Measurements from ENCODE around the gene ACO2. TPM values are rescaled to one million over a fixed set of nuclear protein-coding genes. Genes with fewer than 3 reads are reported as not detected.

Gene ACO2
- total RNA-seq, 1 experiment from 2014 or later = 66.6 TPM

DNA sequence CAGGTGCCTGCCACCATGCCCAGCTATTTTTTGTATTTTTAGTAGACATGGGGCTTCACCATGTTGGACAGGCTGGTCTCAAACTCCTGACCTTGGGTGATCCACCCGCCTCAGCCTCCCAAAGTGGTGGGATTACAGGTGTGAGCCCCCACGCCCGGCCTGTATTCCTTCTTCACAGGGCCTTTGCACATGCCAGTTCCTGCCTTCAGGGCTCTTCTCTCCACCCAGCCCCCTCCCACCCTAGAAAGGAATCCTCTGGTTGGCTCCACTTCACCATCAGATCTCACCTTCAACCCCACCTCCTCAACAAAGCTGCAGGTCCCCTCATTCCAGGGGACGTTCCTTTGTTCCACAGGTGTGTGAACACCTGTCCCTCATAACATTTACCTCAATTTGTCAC is 73.3 kb downstream of the ACO2 start:
- peaks cover 4% of the 10 kb centered on the region; the same call in 1 of the 2 replicates for H3K27me3 Mint-ChIP-seq (ENCODE audit: low read depth)
- H3K4ac ChIP-seq (ENCODE audit: low read depth, low read length) = no peak overlapping the region
- H3K79me2 ChIP-seq (ENCODE audit: insufficient read depth, low read length) = peaks cover 7% of the 10 kb centered on the region
- H4K5ac ChIP-seq (ENCODE audit: insufficient read length, low read depth, low read length) = no peak overlapping the region
- no peak for TF ChIP-seq CTCF (conservative IDR thresholded peaks at IDR 0.05)
- H3K79me1 ChIP-seq (ENCODE audit: insufficient read depth, low read depth, low read length, poor library complexity, severe bottlenecking) = no peaks in the 10 kb centered on the region
- peaks cover 18 to 29% of the 10 kb centered on the region in 2 experiments for H3K4me1 Mint-ChIP-seq
- no peak overlapping the region for H3K56ac ChIP-seq (ENCODE audit: insufficient read length, low read depth, low read length)
- no peak overlapping the region for H2AFZ ChIP-seq (ENCODE audit: low read length)
- H3K9ac ChIP-seq (ENCODE audit: extremely low read depth, insufficient read length, low read length) = no peak overlapping the region
- peak overlapping the region; percentile 94 to 97 for H3K4me3 Mint-ChIP-seq
- H3K4me1 ChIP-seq (ENCODE audit: insufficient read depth, low read length) = no peaks in the 10 kb centered on the region
- peaks cover 10 to 30% (median 14%) of the 10 kb centered on the region in 3 experiments; a peak in 6 of 7 replicates for H3K36me3 Mint-ChIP-seq (ENCODE audit: insufficient read depth in 1 of 3, low read depth in 3 of 3)
- no peak for DNase-seq
- H2BK20ac ChIP-seq (ENCODE audit: low read depth, low read length, poor library complexity, severe bottlenecking) = no peak overlapping the region
- H3K23ac ChIP-seq (ENCODE audit: insufficient read length, low read depth, low read length) = no peak overlapping the region
- H3K18ac ChIP-seq (ENCODE audit: insufficient read length, low read depth, low read length) = no peak overlapping the region
- H2BK12ac ChIP-seq (ENCODE audit: insufficient read length, low read depth, low read length) = no peak overlapping the region
- H3T11ph ChIP-seq (ENCODE audit: low read length) = no peak overlapping the region
- no peak overlapping the region for H3K4me2 ChIP-seq (ENCODE audit: insufficient read depth, insufficient read length, low read length)
- H2BK120ac ChIP-seq (ENCODE audit: low read depth, low read length, poor library complexity, severe bottlenecking) = no peak overlapping the region
- H4K8ac ChIP-seq (replicated peaks; ENCODE audit: insufficient read length, low read depth, low read length) = no peak overlapping the region
- no peaks in the 10 kb centered on the region for H4K20me1 ChIP-seq (ENCODE audit: control insufficient read depth, insufficient read depth, insufficient read length)
- H3K27ac Mint-ChIP-seq = no peak overlapping the region; a peak in 1 of 7 replicates
- no peak overlapping the region for H2AK5ac ChIP-seq (ENCODE audit: insufficient read length, low read length)
- H3K14ac ChIP-seq (ENCODE audit: insufficient read depth, low read length) = no peak overlapping the region
- no peaks in the 10 kb centered on the region for H3K23me2 ChIP-seq (ENCODE audit: insufficient read length, low read depth, low read length, poor library complexity, severe bottlenecking)
- H4K91ac ChIP-seq (ENCODE audit: insufficient read length, low read depth, low read length) = no peak overlapping the region
- H2BK5ac ChIP-seq (ENCODE audit: insufficient read length, low read length) = no peak overlapping the region
- no peaks in the 10 kb centered on the region for H3K9me3 Mint-ChIP-seq
- H2BK15ac ChIP-seq (ENCODE audit: low read depth, low read length) = no peak overlapping the region
- no CpG with 5 or more reads among the region's 4 CpGs for WGBS (ENCODE audit: extremely low coverage, insufficient read length, low lambda C conversion rate)
- no peaks in the 10 kb centered on the region for H3K9me3 ChIP-seq (ENCODE audit: control insufficient read depth, low read depth, low read length)
- no peaks in the 10 kb centered on the region for H3K27me3 ChIP-seq (ENCODE audit: insufficient read depth, low read length)
- no peak overlapping the region for H3K27ac ChIP-seq (ENCODE audit: insufficient read length, low read depth, low read length)

Data from H9 (cell line).